Endodermal cell (in vitro differentiated cells): Measurements from ENCODE around the gene PACSIN2. TPM values are rescaled to one million over a fixed set of nuclear protein-coding genes. Genes with fewer than 3 reads are reported as not detected.

ENCODE experiments used
- DNase-seq: peaks from one replicate; pipeline ENCODE4 v3.0.0-alpha.2; 2017
- H3K27ac ChIP-seq: 2 replicates; pipeline ENCODE4 v1.5.1; 2013; ENCODE audit warnings: mild to moderate bottlenecking, low read depth, low read length, moderate library complexity
- H3K27me3 ChIP-seq: 2 replicates; pipeline ENCODE4 v1.6.1; 2013; ENCODE audit warnings: mild to moderate bottlenecking, low read length, moderate library complexity; ENCODE audit not compliant: insufficient read depth, control insufficient read depth, poor library complexity, severe bottlenecking
- H3K36me3 ChIP-seq: 2 replicates; pipeline ENCODE4 v1.7.0; 2013; ENCODE audit warnings: mild to moderate bottlenecking, low read length, moderate library complexity; ENCODE audit not compliant: control insufficient read depth, insufficient read depth
- H3K4me1 ChIP-seq: one replicate; pipeline ENCODE4 v1.7.0; 2013; ENCODE audit warnings: low read length; ENCODE audit not compliant: control insufficient read depth, insufficient read depth
- H3K4me3 ChIP-seq: 2 replicates; pipeline ENCODE4 v1.5.1; 2013; ENCODE audit warnings: mild to moderate bottlenecking, low read length, moderate library complexity
- H3K9ac ChIP-seq: 2 replicates; pipeline ENCODE4 v1.6.1; 2013; ENCODE audit warnings: mild to moderate bottlenecking, low read length, moderate library complexity; ENCODE audit not compliant: poor library complexity, severe bottlenecking; ENCODE audit errors: extremely low read depth
- H3K9me3 ChIP-seq: 2 replicates; pipeline ENCODE4 v1.6.1; 2013; ENCODE audit warnings: mild to moderate bottlenecking, low read length, moderate library complexity; ENCODE audit not compliant: control insufficient read depth
- H3K27ac Mint-ChIP-seq: 2 replicates; pipeline ENCODE4 v1.8.0; 2020; ENCODE audit warnings: mixed read lengths
- H3K27me3 Mint-ChIP-seq: 2 replicates; pipeline ENCODE4 v1.8.0; 2021; ENCODE audit warnings: mild to moderate bottlenecking, mixed read lengths; ENCODE audit not compliant: insufficient read depth
- H3K36me3 Mint-ChIP-seq: 2 replicates; pipeline ENCODE4 v1.8.0; 2020; ENCODE audit warnings: low read depth, mixed read lengths
- H3K4me1 Mint-ChIP-seq: 2 replicates; pipeline ENCODE4 v1.8.0; 2020; ENCODE audit warnings: mixed read lengths
- H3K4me3 Mint-ChIP-seq: 2 replicates; pipeline ENCODE4 v1.8.0; 2020; ENCODE audit warnings: mild to moderate bottlenecking, moderate library complexity, mixed read lengths
- H3K9me3 Mint-ChIP-seq: 2 replicates; pipeline ENCODE4 v1.8.0; 2020; ENCODE audit warnings: mild to moderate bottlenecking, mixed read lengths
- CTCF ChIP-seq: fragments of 200-600 bp; sonication (generic); conservative IDR thresholded peaks from 2 replicates; pipeline ENCODE4 v1.5.0; 2021; ENCODE audit warnings: antibody characterized with exemption, mild to moderate bottlenecking
- WGBS, 2 experiments: methylation state at CpG; one replicate each; pipeline versions ENCODE4 v1.1.5 to v1.1.7; 2013; ENCODE audit warnings: missing lambda C conversion rate in 2 of 2, mixed read lengths in 1 of 2; ENCODE audit not compliant: insufficient coverage in 1 of 2, insufficient read length in 1 of 2; 5-methylcytosine and 5-hydroxymethylcytosine counted together
- total RNA-seq, 2 donors: library from RNA; stranded (reverse); fragmentation: NEBNext Ultra II Directional in 1 of 2; extraction: Animal tissue kit (Norgen Biotek cat#: 25700) in 1 of 2; gene quantifications; 2 replicates in 1 of 2; 3 replicates in 1 of 2; pipeline ENCODE4 v1.2.1, GENCODE V29; 2021

Gene PACSIN2
- total RNA-seq, 2 donors from 2014 or later = 60.7 to 61.4 TPM

- no peak for DNase-seq
- Mint-ChIP-seq H3K9me3 (no peaks in the 10 kb centered on the region), H3K36me3 (peaks cover 13% of the 10 kb centered on the region), H3K27ac (no peak overlapping the region), H3K4me3 (no peak overlapping the region), H3K4me1 (peaks cover 14% of the 10 kb centered on the region), H3K27me3 (no peaks in the 10 kb centered on the region)
- TF ChIP-seq CTCF = no peak
- Histone ChIP-seq H3K27ac (no peak overlapping the region), H3K36me3 (peaks cover 23% of the 10 kb centered on the region), H3K4me3 (no peak overlapping the region), H3K4me1 (no peaks in the 10 kb centered on the region), H3K9ac (no peak overlapping the region), H3K27me3 (no peaks in the 10 kb centered on the region), H3K9me3 (no peaks in the 10 kb centered on the region)
- WGBS, 2 experiments = 86 to 95% methylated on average over 7 to 9 of the region's 9 CpGs
These were observed 119.4 kb downstream of the PACSIN2 start for GRCh38 chr22:42895541-42895981.

GRCh38 chr22:42895087-42895486 is 119.9 kb downstream of the PACSIN2 start:
- no peak overlapping the region for H3K27ac ChIP-seq
- peaks cover 13% of the 10 kb centered on the region for H3K36me3 Mint-ChIP-seq
- no peak overlapping the region for H3K9ac ChIP-seq

GRCh38 chr22:42893371-42894150 is 121.4 kb downstream of the PACSIN2 start:
- no peak for DNase-seq
- Histone ChIP-seq H3K27me3 (no peaks in the 10 kb centered on the region), H3K4me3 (no peak overlapping the region), H3K4me1 (no peaks in the 10 kb centered on the region), H3K36me3 (peaks cover 30% of the 10 kb centered on the region), H3K27ac (no peak overlapping the region), H3K9me3 (no peaks in the 10 kb centered on the region), H3K9ac (no peak overlapping the region)
- Mint-ChIP-seq H3K9me3 (no peaks in the 10 kb centered on the region), H3K36me3 (peaks cover 24% of the 10 kb centered on the region), H3K27ac (no peak overlapping the region), H3K4me1 (peaks cover 9% of the 10 kb centered on the region), H3K4me3 (no peak overlapping the region), H3K27me3 (no peaks in the 10 kb centered on the region)
- TF ChIP-seq CTCF = no peak
- WGBS, 2 experiments = 86 to 93% methylated on average over 9 to 25 of the region's 25 CpGs

More at GRCh38 chr22:42895087-42895486, 119.9 kb downstream of the PACSIN2 start:
- no peaks in the 10 kb centered on the region for H3K27me3 Mint-ChIP-seq
- H3K27ac Mint-ChIP-seq = no peak overlapping the region
- Histone ChIP-seq H3K27me3 (no peaks in the 10 kb centered on the region), H3K36me3 (peaks cover 22% of the 10 kb centered on the region), H3K4me3 (no peak overlapping the region), H3K4me1 (no peaks in the 10 kb centered on the region), H3K9me3 (no peaks in the 10 kb centered on the region)
- DNase-seq = no peak
- WGBS, 2 experiments = 74 to 85% methylated on average over 5 to 7 of the region's 7 CpGs
- TF ChIP-seq CTCF = no peak
- H3K4me1 Mint-ChIP-seq = peaks cover 14% of the 10 kb centered on the region
- H3K9me3 Mint-ChIP-seq = no peaks in the 10 kb centered on the region
- no peak overlapping the region for H3K4me3 Mint-ChIP-seq
